Activated CD8-positive, alpha-beta memory T cell treated with anti-CD3 and anti-CD28 coated beads, Interleukin-2, amount 50 U/mL, for 1 hour (primary cell): ENCODE measurements around the gene MRPL58.

Source experiments
- DNase-seq: peaks from one replicate; pipeline ENCODE4 v3.0.0-alpha.2; 2020; ENCODE audit errors: extremely low read depth

Gene MRPL58

DNA sequence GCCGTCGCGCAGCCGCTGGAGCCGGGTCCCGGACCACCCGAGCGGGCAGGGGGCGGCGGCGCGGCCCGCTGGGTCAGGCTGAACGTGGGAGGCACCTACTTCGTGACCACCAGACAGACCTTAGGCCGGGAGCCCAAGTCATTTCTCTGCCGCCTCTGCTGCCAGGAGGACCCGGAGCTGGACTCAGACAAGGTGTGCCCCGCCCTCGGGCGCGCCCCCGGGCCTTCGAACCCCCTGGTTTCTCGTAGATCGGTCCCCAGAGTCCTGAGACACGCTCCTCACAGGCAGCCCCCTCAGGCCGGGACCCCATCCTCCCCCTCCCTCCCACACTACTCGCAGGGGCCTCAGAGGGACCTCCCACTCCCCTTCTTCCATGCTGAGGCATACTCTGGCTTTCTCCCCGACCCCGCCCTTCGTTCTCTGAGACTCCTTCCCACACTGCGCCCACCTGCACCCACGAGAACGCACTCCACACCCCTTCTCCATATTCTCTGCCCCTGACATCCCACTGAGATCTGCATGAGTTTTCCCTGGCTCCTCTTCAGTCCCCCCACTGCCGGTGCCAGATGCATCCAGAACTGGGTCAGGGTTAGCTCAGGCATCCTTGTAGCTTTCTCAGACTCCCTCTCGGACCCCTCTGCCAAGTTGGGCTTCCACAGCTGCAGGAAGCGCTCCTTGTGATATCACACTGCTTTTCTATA, 35.1 kb downstream of the MRPL58 start:
- DNase-seq: no peak

DNA sequence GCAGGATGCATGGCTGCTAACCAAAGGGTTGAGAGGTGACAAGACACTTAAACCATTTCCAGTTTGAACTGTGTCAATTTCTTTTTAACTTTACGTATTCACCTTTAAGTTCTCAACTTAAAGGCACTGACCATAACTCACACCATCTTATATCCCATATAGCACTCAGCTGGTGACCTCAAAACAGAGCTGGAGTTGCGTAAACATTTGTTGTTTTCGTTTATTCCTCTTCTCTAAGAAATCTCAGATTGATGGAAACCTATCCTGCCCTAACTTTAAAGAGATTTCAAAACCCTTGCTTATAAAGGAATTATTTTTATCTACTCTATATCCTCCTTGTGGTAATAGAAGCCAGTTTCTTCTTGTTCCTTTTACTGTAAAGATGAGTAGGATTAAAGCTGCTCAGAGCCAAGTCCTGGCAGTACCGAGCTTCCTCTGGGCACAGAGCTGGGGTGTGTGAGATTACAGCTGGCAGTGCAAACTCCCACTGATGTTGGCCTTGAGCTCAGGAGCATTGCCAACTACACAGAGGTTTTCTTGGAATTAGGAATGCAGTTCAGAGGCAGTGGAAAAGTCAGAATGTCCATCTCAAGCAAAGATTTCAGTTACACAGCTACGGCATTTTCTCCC, 35.9 kb downstream of the MRPL58 start:
- no peak for DNase-seq

DNA sequence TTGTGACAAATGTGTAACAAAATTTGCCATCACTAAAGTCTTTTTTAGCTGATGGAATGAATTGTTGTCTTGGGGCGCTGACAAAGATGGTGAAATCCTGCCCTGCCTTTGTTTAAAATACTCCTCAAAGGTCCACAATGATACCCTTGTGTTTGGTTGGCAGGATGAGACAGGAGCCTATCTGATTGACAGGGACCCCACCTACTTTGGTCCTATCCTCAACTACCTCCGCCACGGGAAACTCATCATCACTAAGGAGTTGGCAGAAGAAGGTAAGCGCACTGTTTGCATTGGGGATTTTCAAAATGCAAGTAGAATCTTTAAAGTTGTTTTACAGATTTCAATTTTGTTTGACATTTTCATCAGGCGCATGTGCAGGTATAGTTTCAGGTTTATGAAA, 36.6 kb downstream of the MRPL58 start:
- DNase-seq: no peak

DNA sequence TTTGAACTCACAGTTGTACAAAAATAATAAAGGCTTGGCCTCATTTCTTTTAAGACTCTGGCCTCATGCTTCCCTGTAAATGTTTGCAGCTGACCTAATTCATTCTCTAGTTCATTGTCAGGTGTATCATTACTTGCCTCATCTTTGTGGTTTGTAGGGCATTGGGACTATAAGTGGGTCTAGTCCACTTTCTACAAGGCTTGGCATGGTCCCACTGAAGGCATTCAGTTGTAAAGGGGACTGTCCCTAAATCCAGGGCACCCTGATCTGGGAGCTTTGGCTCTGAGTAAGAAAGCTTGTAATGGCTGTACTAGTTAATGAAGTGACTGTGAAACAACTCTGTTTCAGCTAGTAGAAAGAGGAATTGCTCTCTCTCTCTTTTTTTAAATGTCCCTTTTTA, 37.2 kb downstream of the MRPL58 start:
- DNase-seq: no peak

DNA sequence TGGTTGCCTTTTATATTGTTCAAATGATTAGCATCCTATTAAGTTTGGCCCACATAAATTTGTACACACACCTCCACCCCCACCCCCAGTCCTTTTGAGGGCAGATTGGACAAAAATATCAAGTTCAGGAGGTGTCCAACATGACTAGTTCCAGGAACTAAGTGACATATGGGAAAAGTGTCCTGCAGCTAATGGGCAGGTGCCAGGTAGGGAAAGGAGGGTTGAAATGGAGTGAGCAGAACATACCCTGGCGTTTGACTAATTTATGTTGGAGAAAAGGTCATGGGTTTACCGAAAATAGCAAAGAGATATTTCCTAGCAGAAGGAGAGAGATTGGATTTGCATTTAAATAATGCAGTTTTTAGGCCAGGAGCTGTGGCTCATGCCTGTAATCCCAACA, 39.5 kb downstream of the MRPL58 start:
- no peak for DNase-seq

DNA sequence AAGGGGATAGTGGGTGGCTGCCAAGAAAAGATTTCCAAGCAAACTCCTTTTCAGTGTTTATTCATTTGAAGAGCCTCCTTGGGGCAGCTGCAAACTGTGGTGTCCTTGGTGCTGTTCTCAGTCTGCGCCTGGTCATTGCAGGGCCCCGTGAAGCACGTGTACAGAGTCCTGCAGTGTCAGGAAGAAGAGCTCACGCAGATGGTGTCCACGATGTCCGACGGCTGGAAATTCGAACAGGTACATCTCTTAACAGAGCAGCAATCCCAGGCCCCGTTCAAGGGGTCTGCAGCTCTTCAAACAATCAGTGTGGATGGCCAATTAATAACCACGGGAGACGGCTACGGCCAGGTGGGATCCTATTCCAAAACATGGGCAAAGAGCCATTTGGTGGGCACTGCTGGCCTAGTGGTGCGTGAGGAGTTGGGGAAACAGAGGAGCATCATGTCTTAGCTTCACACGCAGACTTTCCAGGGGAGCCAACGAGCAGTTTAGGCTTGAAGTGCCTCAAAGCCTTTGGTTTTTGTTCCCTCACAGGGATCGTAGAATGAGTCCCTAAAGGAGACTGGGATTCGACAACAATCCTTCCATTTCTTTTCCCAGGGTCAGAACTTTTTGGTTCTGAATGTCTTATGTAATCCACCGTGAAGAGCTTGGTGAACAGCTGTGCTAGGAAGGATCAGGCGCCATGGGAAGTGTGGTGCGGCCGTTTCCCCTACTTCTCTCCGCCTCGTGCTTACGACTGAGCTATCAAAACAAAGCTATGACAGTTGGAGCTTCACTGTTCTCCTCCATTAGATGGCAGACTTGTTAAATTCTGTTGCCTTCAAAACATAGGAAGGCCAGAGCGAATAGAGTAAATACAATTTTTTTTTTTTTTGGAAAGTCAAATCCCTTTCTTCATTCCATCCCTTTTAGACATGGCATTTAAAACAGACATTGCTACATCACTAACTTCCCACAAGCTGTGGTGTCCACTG, 47.2 kb downstream of the MRPL58 start:
- no peak for DNase-seq

DNA sequence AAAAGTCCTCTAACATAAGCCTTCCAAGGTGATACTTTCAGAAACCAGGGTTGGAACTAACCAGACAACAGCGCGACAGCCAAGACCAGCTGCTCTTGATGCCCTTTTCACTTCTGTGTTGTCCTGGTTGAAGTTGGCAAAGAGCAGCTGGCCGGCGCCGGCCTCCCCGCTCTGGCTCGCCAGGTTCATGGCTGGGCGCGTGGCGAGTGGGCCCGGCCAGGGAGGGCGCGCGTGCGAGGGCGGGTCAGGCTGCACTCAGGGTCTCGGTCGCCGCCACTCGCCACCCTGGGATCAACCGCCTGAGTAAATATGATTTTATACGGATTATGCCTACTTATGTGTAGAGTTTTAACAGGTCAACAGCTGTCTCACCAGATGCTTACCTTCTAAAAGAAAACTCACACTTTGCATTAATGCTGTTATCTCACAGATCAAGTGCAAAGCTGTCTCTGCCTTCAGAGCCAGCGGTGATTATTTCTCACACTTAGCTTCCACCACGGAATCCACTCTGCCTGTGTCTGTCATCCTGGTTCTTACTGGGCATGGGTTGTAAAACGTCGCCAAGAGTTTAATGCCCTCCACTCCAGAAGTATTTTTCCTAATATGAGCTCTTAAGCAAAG, 48.1 kb downstream of the MRPL58 start:
- DNase-seq: no peak

DNA sequence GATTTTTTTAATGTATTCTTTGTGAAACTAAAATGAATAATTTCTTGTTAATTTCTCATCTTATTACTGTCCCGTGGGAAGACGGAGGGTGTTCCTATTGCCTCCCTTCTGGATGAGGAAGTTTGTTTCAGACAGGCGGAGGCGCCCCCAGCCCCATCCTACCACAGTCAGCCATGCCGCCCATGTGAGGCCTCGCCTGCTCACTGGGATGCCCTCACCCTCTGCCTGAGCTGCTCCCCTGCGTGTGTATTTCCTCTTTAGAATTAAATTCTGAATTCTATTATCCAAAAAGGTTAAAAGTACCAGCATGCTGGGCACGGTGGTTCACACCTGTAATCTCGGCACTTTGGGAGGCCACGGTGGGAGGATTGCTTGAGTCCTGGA, 48.6 kb downstream of the MRPL58 start:
- DNase-seq: no peak

DNA sequence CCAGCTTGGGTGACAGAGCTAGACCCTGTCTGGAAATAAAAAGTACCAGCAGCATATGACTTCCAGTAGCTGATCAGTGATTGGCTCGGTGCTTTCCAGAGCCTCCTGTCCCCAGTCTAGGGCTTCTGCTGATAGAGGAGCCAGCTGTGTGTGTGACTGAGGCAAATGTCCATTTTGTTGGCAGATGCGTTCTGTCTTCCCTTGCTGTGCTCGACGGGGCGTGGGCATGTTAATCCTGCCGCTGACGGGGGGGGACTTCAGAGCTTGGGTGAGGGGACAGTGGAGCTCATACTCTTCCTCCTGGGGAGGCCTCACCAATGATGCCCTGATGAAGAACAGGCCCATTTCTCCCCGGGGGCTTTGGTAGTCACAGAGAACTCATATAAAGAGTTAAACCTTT, 49.1 kb downstream of the MRPL58 start:
- no peak for DNase-seq

DNA sequence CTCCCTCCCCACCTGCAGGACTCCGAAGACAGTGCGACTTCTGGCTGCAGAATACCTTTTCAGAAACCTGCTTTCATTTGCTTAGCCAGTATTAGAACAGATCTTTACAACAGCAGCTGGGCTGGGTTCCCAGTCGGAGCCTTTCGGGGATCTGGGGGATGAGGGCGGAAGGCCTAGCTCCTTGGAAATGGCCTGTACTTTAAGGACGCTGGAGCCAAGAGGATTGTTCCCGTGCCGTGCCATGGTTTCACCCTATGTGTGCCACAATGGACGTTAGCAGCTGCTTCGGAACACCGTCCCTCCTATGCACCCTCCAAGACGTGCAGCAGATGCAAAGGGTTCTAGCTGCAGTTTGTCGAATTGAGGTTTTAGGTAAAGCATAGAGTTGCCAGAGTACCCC, 50.7 kb downstream of the MRPL58 start:
- no peak for DNase-seq

DNA sequence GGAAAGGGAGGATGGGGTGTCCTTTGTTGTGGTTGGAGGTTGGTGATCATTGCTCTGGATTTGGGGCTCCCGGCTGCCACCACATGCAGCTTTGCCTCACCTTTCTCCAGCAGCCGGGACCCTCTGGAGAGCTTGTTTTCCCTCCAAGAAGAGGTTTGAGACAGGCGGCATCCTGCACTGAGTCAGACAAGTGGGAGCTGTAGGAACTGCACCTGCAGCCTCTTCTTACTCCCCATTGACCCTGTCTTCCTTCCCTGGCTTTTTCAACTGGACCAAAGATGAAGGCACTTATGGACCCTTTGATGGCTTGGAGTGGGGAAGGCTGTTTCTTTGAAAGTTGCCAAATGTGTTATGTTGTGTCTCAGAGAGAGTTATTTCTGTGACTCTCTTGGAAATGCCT, 51.2 kb downstream of the MRPL58 start:
- no peak for DNase-seq

DNA sequence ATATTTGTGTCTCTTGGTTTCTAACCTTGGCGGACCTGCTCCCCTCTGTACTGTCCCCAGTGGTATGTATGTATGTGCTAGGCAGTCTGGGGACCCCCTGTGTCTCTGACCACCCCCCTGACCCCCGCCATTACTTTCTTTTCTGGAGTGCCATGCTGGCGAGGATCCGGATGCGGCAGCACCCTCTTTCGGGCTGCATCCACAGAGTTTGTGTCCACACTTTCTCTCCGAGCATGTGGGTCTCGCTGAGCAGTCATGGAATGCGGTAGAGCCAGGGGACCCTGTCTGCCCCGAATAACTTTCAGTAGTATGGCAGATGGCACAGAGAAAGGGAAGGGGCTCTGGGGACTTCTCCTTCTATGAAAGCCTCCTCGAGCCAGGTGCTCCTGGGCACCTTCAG, 51.6 kb downstream of the MRPL58 start:
- no peak for DNase-seq

DNA sequence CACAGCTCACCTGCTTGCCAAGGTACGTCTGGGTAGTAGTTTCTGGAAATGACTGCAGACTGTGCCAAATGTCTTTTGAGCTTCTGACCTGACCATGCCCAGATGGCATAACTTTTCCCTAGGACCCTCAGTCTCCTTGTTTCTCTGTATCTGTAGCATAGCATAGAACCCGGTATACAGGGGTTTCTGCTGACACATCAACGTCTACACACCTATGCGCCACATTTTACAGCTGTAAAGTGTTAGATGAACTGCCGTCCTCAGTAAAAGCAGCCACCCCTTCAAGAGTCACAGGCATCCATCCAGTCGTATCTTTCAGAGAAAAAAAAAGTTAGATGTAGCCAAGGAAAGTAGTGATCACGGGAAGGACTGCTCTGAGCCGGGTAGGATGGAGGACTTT, 52.0 kb downstream of the MRPL58 start:
- DNase-seq: no peak

DNA sequence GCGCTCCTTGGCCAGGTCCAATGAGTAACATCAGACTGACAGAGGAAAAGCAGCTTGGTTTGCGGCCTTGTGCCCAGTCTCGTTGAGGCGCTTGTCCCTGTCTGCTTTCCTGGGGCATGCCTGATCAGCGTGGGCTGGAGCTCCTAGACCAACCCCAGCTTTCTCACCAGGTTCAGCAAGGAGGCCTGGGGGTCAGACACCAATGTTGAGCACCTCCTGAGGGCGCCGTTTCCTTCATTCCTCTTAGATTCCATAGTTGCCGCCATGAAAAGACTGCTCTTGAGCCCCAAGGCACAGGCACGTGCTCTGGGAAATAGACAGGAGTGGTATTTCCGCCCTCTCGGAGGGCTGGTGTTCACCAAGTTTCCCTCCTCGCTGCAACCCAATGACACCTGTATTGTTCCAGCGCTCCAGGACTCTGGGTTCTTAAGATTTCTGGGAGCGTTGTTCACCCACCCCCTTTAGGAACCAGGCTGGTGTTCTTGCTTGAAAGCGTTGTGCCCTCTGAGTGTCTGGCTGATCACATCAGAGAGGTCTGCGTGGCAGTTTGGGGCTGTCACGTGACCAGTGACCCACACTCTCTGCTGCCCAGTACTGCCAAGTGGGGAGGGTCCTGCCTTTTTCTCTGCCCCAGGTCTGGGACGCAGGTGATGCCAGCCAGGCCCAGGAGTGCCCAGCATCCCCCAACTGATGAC, 52.5 kb downstream of the MRPL58 start:
- DNase-seq: no peak

DNA sequence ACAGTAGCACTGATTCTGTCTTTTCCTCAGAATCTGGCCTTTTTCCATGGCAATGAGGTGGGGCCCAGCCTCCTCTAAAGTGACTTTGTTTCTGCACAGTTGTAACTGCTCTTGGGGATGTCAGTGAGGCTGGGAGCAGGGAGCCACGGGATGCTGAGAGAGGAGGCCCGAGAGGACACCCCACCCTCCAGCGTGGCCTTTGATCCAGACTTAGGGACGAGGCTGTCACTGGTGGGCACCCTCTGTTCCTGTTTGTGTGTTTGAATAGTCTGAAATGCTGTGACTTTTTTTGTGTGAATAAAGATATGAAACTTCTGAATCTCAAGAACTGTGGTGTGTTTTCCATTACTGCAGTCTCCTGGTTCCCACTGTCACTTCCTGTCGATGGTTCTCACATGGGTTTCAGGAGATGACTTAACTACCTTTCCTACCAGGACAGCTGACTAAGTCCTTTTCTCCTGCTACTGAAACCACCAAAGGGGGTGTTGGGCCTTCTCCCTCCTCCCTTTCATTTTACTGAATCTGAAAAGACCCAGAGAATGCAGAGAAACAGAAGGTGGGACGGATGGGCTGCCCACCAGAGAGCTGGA, 53.2 kb downstream of the MRPL58 start:
- no peak for DNase-seq

DNA sequence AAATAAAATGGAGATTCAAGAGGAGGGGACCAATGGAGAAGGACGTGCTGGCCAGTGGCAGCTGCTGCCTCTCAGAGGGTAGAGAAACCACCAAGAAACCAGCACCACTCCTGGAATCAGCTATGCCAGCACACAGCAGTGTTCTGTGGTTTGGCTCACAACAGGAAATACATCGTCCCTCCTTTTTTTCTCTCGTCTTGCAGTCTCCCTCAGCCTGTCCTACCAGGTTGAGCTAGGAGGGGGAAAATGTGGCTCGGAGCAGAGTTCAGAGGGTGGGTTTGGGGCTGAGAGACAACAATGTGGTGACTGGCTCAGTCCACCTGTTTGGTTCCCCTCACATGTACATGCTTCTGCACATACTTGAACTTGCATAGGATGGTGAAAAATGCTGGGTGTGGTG, 55.4 kb downstream of the MRPL58 start:
- no peak for DNase-seq

DNA sequence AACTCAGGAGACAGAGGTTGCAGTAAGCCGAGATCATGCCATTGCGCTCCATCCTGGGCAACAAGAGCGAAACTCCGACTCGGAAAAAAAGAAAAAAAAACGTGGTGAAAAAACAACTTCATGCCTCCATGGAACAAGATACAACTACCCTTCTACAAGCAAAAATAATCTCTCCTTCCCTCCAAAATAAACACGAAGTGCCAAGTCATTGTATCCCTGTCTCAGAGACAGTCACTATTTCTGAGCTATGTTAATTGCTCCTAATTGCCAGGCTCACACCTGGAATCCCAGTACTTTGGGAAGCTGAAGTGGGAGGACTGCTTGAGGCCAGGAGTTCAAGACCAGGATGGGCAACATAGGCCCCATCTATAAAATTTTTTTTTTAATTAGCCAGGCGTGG, 56.3 kb downstream of the MRPL58 start:
- no peak for DNase-seq

DNA sequence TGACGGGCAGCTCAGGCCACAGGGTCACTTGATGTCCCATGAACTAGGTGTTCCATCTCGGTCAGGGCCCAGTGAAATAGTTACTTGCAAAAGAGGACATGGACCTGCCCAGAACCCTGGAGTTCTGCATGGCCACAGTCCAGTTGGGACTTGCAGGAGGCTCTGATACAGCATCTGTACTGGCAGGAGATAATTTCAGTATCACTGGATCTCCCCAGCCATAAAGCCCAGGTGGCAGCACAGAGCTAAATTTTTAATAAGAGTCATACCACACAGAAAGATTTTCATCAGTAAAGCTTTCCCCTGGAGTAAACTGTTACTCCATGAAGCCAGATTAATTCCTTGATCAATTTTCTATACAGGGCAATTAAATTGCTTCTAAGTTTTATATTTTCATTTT, 57.3 kb downstream of the MRPL58 start:
- DNase-seq: no peak
